HG02759 (cell line): ENCODE measurements around the gene GFOD1.
A peak's percentile ranks its signal among the peaks of the same experiment; 100 is the strongest.

ENCODE experiments used
- ATAC-seq: cut with Tn5 transposase; IDR thresholded peaks from one replicate; pipeline ENCODE4 v1.9.1; 2021; ENCODE audit warnings: mild to moderate bottlenecking, moderate library complexity; ENCODE audit not compliant: unreplicated experiment

The GFOD1 gene

DNA sequence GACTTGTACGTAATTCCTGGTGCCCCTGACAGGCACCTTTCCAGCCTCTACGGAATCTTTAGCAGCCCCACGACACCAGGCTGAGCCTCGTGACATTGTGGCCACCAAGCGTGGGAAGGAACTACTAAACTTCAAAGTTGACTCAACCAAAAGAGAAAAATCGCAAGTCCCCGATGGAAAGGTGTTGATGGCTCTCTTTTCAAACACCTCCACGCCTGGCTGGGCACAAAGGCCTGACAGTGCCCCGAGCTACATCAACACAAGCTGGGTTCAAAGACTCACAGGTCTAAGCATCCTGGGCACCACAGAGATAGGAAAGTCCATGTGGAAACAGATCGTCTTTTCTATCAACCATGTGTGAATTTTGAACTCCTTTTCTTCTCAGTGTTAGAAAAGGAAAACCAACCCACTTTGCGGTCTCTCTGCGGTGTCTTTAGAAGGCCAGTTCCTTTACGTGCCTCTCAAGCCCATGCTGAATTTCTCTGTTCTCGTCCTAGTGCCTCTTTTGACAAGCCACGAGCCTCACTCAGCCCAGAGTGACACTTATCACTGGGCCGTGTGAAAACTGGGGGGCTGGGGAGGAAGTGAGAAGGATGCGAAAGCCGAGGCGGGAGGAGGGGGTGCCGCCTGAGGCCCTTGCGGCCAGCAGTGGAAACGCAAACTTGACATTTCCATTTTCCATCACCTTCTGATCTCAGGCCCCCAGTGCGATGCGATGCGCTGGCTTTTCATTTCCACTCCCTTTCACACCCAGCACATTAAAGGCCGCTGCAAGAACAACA, 59.4 kb downstream of the GFOD1 start:
- ATAC-seq: peak; percentile 72

GRCh38 chr6:13427316-13427715, 60.1 kb downstream of the GFOD1 start:
- peak; percentile 27 for ATAC-seq

GRCh38 chr6:13425943-13426931, 61.2 kb downstream of the GFOD1 start:
- no peak for ATAC-seq

GRCh38 chr6:13425270-13425873, 62.0 kb downstream of the GFOD1 start:
- ATAC-seq: no peak

DNA sequence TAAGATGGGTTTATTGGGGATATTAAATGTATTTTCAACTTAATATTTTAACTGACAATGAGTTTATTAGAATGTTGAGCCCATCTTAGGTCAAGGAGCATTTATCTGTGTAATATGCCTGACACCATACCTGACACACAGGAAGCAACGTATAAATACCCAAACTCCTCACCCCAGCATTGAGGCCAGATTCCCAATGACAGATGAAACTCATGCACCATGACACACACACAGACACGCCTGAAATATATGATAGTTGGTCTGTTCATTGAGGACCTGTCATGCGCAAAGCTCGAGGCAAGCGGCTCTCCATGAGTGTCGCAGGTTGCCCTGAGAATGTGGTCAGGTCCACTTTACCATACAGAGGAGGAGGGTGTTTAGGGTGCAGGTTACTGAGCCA, 64.1 kb downstream of the GFOD1 start:
- no peak for ATAC-seq

GRCh38 chr6:13422681-13423221, 64.6 kb downstream of the GFOD1 start:
- no peak for ATAC-seq

DNA sequence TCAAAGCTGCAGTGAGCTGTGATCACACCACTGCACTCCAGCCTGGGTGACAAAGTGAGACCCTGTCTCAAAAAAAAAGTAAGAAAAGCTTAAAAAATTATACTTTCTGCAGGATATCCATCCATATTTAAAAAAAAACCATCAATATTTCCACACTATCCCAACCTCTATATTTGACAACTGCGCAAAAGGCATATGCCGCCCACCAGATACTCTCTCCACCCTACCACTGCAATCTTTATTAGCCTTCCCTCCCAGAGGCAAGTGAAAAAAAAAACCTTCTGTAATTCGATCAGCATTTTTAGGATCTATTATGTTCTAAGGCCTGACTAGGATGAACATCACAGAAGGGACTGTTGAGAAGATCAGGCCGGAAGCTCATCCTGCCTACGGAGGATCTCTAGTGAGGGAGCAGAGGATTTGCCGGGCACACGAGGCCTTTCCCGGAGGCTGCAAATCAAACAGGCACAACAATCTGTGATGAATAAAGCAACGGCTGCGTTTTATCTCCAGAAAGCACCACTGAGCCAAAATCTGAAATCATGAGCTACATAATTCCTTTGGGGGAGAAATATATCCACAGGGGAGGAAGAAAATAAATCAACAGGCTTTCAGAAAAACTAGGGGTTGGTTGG, 65.9 kb downstream of the GFOD1 start:
- no peak for ATAC-seq

DNA sequence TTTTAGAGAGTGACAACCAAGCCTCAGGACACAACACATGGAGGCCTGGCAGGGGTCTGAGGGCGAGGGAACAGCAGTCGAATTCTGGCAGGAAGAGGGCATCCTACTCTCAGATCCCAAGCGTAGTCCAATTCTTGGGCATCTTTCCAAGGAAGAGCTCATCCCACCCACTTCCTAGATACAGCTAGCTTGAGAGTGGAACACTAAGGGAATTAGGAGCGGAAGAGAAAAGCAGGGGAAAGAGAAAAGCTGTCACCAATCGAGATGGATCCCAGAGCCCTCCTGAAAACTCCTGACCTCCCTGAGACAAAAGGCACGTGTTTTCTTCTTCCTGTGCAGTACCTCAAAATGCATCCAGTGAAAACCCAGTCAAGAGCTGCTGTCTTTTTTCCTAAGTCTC, 67.1 kb downstream of the GFOD1 start:
- no peak for ATAC-seq

DNA sequence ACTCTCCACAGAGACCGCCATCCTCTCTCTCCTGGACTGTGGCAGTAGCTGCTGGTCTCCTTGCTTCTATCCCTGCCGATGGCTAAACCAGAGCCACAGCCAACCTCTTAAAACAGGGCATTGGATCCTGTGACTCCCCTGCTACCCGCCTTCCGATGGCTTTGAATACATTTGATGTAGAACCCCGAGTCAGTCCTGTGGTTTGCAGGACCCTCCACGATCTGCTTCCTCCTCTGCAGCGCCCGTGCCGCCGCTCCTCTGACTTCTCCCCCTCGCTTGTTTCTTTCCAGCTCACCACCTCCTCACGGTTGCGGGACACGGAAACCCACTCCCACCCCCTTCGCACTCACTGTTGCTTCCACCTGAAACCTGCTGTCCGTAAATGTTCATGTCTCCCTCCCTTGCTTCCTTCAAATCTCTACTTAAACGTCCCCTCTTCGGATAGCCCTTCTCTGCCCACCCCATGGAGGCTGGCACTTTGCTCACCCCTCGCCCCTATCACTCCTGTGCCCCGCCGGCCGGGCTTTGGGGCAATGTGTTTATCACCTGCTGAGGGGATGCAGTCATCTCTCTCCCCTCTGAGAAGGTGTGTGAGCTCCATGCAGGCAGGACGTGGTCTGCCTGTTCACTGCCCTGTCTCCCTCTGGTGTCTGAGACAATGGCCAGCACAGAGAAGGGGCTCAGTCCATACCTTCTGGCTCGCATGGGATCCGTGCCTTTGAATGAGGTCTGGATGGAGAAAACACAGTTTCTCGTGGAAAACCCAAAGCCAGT, 67.8 kb downstream of the GFOD1 start:
- no peak for ATAC-seq

GRCh38 chr6:13418844-13419243, 68.6 kb downstream of the GFOD1 start:
- ATAC-seq: no peak

DNA sequence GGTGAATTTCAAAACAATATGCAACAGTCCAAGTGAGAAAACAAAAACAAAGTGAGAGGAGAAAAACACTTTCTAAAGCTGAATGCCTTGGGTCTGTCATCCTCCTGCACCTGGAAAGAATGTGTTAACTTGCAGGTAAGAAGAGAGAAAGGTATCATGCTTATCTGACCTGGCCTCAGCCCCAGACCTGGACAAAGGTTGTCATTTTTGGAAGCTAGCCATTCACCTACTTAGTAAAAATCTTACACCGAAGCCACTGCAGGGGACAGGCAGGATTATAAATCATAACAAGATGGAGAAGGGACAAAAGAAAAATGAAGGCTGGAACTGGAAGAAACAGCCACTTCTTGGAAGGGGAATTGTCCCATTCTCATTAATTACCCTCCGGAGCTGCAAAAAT, 69.4 kb downstream of the GFOD1 start:
- no peak for ATAC-seq

DNA sequence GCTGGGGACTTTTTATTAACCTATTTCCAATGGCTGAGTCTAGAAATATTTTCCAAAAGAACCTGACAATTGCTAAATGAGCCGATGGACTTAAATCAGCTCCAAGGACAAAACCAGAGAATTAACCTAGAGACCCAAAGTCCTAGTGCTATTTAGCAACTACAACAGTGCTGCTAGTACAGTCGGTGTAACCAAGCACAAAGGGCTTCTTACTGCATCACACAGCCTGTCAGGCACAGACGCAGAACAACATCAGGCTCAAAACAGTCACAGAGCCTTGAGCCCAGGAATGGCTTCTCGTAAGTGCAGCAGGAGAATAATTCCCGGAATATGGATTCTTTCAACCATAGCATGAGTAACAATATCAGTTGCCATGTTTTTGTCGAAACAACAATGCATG, 70.0 kb downstream of the GFOD1 start:
- no peak for ATAC-seq

DNA sequence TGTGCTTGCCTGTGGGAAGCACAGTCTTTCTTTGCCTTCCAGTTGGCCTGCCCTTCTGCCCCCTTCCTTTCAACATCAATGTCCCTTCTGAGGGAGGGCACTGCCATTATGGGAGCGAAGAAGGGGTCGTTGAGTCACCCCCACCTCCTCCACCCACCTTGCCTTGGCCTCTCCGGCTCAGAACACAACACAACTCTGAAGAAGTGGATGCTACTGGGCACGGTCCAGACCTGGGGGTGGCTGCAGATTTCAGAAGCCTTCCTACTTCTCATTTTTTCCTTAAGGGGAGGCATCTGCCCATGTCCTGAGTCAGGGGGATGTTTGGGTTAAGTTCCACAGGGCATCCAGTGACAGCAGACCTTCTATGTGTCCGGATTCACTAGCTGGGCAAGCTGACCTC, 72.1 kb downstream of the GFOD1 start:
- no peak for ATAC-seq

DNA sequence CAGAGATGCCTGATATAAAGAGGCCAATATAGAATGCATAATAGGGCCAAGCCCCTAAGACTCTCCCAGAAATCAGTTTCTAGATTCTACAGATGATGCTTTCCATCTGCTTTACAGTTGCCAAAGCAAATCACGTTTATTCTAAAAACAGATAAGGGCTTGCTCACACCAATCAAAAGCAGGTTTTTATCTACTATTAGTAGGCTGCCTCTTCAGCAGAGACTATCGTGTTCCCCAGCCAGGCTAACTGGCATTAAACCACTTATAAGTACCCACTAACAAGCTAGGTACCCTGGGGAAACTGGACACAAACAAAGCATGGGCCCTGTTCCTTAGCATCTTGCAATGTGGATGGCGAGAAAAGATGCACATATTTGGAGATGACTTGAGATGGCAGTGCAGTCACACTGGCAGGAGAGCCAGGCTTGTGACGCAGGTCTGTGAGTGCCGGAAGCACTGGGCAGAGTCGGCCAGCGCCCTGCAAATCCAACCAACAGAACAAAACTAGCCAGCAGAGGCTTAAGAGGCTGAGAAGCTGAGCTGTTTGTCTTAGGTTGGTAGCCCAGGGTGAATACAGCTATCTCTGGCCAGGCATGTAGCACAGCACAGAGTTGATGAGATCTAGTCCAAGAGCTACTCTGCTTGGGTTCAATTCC, 73.4 kb downstream of the GFOD1 start:
- no peak for ATAC-seq

GRCh38 chr6:13413466-13413862, 73.9 kb downstream of the GFOD1 start:
- no peak for ATAC-seq

DNA sequence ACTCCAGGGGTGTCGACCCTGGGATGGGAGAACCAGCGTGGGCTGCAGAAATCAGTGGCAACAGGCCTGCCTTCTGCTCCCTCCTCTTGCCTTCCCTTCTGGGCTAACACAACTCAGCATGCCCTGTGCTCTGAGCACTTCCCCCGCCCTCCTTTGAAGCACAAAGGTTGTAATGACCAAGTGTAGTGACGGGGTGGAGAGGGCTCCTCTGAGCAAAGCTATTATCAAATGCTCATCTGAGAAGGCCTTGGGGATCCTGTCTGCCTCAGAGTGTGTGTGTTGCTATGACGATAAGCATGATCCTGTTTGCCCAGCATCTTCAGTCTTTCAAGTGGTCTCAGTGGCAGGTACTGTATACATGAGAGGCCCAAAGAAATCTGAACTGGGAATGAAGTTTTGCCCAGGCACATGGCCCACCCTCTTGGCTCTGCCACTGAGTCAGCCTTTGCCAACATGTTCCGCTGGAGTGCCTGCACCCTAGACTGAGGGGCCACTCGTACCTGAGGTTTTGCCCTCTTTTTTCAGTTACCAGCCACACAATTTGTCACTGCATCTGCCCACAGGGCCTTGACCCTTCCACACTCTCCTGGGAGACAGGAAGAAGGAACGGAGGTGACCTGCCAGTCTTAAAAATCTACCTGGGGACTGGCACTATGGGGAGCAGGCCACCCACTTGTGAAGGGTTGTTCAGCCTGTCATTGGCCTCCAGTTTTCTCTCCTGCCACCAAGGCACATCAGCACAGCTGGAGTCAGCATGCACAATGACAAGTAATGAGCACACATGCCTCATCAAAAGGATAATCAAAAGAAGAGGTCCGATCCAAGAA, 74.5 kb downstream of the GFOD1 start:
- no peak for ATAC-seq

- no peak for ATAC-seq
Observed at GRCh38 chr6:13412211-13412610, 75.2 kb downstream of the GFOD1 start.

GRCh38 chr6:13411484-13411883, 75.9 kb downstream of the GFOD1 start:
- ATAC-seq: no peak

- no peak for ATAC-seq
Observed at GRCh38 chr6:13409991-13410390, 77.4 kb downstream of the GFOD1 start.
